Adrenal gland (tissue), 12 donors: ENCODE measurements around the gene TLX1. TPM values are rescaled to one million over a fixed set of nuclear protein-coding genes. Genes with fewer than 3 reads are reported as not detected.

ENCODE experiments used
- DNase-seq, 7 donors: peaks; one replicate each; pipeline ENCODE4 v3.0.0-alpha.2; 2019 to 2020
- H3K27ac ChIP-seq, 5 donors: fragments of 200-600 bp; sonication (generic) in 4 of 5; 1 replicate in 3 of 5; 2 replicates in 2 of 5; pipeline versions ENCODE4 v1.5.1 to v1.8.0; 2016 to 2020; ENCODE audit warnings: mild to moderate bottlenecking in 1 of 5
- H3K27me3 ChIP-seq: fragments of 200-600 bp; 2 replicates; pipeline ENCODE4 v1.8.0; 2021
- H3K36me3 ChIP-seq, 2 donors: fragments of 200-600 bp; replicated peaks in 1 of 2; 1 replicate in 1 of 2; 2 replicates in 1 of 2; pipeline versions ENCODE4 v1.5.1 to v1.8.0; 2018 to 2022
- H3K4me1 ChIP-seq, 2 donors: fragments of 200-600 bp; replicated peaks in 1 of 2; 1 replicate in 1 of 2; 2 replicates in 1 of 2; pipeline versions ENCODE4 v1.5.1 to v1.8.0; 2018 to 2021
- H3K4me3 ChIP-seq, 4 donors: fragments of 200-600 bp; sonication (generic) in 3 of 4; one replicate each; pipeline ENCODE4 v1.5.1; 2016 to 2018
- H3K9me3 ChIP-seq, 3 donors: fragments of 200-600 bp; sonication (generic) in 1 of 3; replicated peaks in 1 of 3; 1 replicate in 2 of 3; 2 replicates in 1 of 3; pipeline versions ENCODE4 v1.5.1 to v1.8.0; 2016 to 2021
- POLR2A ChIP-seq, 2 donors: fragments of 450-650 bp; IDR thresholded peaks; one replicate each; pipeline ENCODE4 v1.6.1; 2017; ENCODE audit warnings: antibody characterized with exemption in 2 of 2, mild to moderate bottlenecking in 2 of 2, moderate library complexity in 1 of 2
- WGBS, 4 donors: extraction: QIAGEN DNeasy Blood & Tissue Kit in 2 of 4; methylation state at CpG; one replicate each; pipeline versions ENCODE4 v1.1.5 to v1.1.7; 2013 to 2017; 5-methylcytosine and 5-hydroxymethylcytosine counted together
- intact Hi-C, 2 donors: fragments of 100-400 bp; cut with DNase I; formaldehyde crosslinking; loops; one replicate each; pipeline versions ENCODE4 v1.14.1 to v1.15.0; 2022 to 2023
- polyA plus RNA-seq, 3 donors: library from polyadenylated mRNA; stranded (reverse); fragments of 200-250 nt in 2 of 3; fragments of 350-450 nt in 1 of 3; fragmentation: Illumina TruSeq in 1 of 3; extraction: RNeasy Lipid Tissue Mini Kit (QIAGEN cat#74804) in 1 of 3; gene quantifications; one replicate each; pipeline ENCODE4 v1.2.3, GENCODE V29; 2013 to 2014
- total RNA-seq, 9 donors: library from RNA; depleted of rRNA in 4 of 9; stranded (reverse); fragments of >200 nt in 4 of 9; fragments of 120-200 nt in 1 of 9; fragmentation: NEBNext Ultra II Directional in 1 of 9; extraction: Animal tissue kit (Norgen Biotek cat#: 25700) in 1 of 9; gene quantifications; one replicate each; pipeline versions ENCODE4 v1.1.0 to v1.2.4, GENCODE V29; 2013 to 2023
- TF ChIP-seq, protein P1 (sequence below), 6 experiments: fragments of 450-650 bp in 4 of 6; fragments of 200-600 bp in 2 of 6; sonication (generic) in 1 of 6; IDR thresholded peaks; 1 replicate in 5 of 6; 2 replicates in 1 of 6; pipeline versions ENCODE4 v1.5.1 to v1.8.0; 2016 to 2021; ENCODE audit warnings: antibody characterized with exemption in 6 of 6, mild to moderate bottlenecking in 2 of 6, moderate library complexity in 1 of 6
- donor health status: healthy with polysubstance abuse.
- donor health status: Bipolar disorder and iron deficiency.
- donor health status: DM: yes; HTN: yes; CAD: no.
- donor health status: DM: no; HTN: no; CAD: no.
- donor health status: DM: no; HTN: no; CAD: no.
- donor health status: DM: yes; HTN: yes; CAD: no.

The TLX1 gene
- total and polyA plus RNA-seq, 12 donors, result not detected

DNA sequence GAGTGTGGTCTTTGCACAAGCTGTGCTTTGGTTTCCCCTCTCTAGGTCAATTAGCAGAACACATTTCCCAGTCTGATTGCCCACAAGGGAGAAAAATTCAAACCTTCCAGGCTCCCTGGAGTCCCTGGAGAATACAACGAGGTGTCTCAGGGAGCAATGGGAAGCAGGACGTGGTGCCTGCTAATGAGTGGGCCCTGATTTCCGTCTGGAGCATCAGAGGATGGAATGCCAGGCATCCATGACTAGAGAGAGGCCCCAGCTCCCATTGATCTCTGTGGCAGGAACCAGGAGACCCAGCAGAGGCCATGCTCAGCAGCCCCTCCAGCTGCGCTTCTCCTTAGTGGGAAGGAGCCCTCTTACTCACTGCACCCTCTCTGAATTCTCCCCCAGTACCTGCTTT lies 33.2 kb upstream of the TLX1 start:
- intact Hi-C loops, result loop anchor here (2.0 kb wide), 1 partner anchor 45 kb away; no protein-coding TSS in a partner anchor
- peaks cover 50% of the 10 kb centered on the region for H3K27me3 ChIP-seq

DNA sequence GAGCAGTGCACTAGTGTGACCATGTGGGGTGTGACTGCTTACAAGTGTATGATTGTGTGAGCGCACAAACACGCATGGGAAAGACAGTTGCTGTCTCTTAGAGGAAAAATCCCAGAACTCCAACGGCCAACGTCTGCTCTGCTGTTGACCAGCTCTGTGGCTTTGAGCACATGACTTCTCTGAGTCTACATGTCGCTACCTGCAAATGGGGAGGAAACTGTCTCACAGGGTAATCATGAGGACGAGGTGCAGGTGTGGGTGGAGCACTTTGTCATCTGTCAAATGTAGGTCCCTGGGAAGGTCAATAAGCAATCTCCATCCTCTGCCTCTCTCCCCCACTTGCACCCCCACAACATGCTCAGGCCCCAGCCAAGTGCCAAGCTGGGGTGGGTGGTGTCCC lies 31.2 kb upstream of the TLX1 start:
- Histone ChIP-seq H3K4me3 (no peak overlapping the region), H3K4me1 (no peaks in the 10 kb centered on the region), H3K36me3 (no peaks in the 10 kb centered on the region), H3K27ac (no peak overlapping the region), H3K9me3 (no peaks in the 10 kb centered on the region), H3K27me3 (peaks cover 34% of the 10 kb centered on the region)
- WGBS, 4 donors, result 60 to 65% (median 63%) methylated on average over 6 of the region's 6 CpGs
- intact Hi-C loops, result no loop called here
- TF ChIP-seq POLR2A (IDR thresholded peaks at IDR 0.05), result no peak
- TF ChIP-seq, protein P1, sequence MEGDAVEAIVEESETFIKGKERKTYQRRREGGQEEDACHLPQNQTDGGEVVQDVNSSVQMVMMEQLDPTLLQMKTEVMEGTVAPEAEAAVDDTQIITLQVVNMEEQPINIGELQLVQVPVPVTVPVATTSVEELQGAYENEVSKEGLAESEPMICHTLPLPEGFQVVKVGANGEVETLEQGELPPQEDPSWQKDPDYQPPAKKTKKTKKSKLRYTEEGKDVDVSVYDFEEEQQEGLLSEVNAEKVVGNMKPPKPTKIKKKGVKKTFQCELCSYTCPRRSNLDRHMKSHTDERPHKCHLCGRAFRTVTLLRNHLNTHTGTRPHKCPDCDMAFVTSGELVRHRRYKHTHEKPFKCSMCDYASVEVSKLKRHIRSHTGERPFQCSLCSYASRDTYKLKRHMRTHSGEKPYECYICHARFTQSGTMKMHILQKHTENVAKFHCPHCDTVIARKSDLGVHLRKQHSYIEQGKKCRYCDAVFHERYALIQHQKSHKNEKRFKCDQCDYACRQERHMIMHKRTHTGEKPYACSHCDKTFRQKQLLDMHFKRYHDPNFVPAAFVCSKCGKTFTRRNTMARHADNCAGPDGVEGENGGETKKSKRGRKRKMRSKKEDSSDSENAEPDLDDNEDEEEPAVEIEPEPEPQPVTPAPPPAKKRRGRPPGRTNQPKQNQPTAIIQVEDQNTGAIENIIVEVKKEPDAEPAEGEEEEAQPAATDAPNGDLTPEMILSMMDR (IDR thresholded peaks at IDR 0.05), result no peak
- no peak for DNase-seq

More for the DNA sequence above, 33.2 kb upstream of the TLX1 start:
- H3K27ac ChIP-seq, result no peak overlapping the region
- H3K4me3 ChIP-seq, result no peak overlapping the region
- no peak for TF ChIP-seq POLR2A (IDR thresholded peaks at IDR 0.05)
- no peaks in the 10 kb centered on the region for H3K4me1 ChIP-seq
- DNase-seq, result no peak
- H3K36me3 ChIP-seq, result no peaks in the 10 kb centered on the region
- no peaks in the 10 kb centered on the region for H3K9me3 ChIP-seq
- WGBS, 4 donors, result 52 to 70% (median 66%) methylated on average over 1 to 4 of the region's 4 CpGs

DNA sequence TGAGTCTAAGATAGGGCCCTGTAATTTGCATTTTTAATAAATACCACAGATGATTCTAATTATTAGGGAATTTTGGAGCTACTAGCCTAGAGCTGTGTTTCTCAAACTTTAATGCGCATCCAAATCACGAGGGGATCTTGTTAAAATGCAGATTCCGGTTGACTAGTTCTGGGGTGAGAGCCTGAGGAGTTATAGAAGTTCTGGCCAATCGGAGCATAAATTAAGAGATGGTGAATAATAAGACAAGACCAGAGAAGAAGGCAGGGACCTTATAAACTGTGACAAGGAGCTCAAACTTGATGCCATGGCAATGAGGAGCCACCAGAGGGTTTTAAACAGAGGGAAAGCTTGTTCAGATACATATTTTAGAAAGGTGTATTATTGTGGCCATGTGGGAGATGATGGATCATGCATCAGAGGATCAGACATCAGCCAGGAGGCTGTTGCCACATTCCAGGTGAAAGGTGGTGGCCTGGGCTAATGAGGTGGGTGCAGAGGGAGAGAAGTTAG lies 29.7 kb upstream of the TLX1 start:
- TF ChIP-seq POLR2A (IDR thresholded peaks at IDR 0.05), result no peak
- TF ChIP-seq, protein P1 (IDR thresholded peaks at IDR 0.05), result no peak
- DNase-seq, result no peak
- intact Hi-C loops, result no loop called here
- Histone ChIP-seq H3K9me3 (no peaks in the 10 kb centered on the region), H3K36me3 (no peaks in the 10 kb centered on the region), H3K4me3 (no peak overlapping the region), H3K4me1 (no peaks in the 10 kb centered on the region), H3K27ac (no peak overlapping the region), H3K27me3 (peaks cover 34% of the 10 kb centered on the region)
- WGBS, 4 donors, result 67 to 85% (median 75%) methylated on average over 4 of the region's 4 CpGs

DNA sequence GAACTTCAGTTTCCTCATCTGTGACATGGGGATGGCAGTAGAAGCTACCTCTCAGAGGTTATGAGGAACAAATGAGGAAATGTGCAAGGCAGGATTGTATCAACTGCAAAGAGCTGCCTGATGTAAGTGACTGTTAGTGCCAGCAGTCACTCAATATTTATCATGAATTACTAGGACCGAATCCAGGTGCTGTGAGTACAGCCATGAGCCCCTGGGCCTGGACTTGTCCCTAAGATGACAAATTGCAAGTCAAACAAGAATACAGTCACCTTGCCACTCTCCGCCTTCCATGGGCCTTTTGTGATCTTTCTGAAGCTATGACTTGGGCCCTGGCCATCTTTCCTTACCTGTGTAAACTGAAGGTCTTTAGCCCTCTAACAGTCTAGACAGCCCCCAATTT lies 27.7 kb upstream of the TLX1 start:
- DNase-seq, result no peak
- intact Hi-C loops, result no loop called here
- Histone ChIP-seq H3K4me3 (no peak overlapping the region), H3K27ac (no peak overlapping the region), H3K27me3 (peaks cover 23% of the 10 kb centered on the region), H3K4me1 (no peaks in the 10 kb centered on the region), H3K36me3 (no peaks in the 10 kb centered on the region), H3K9me3 (no peaks in the 10 kb centered on the region)
- 73 to 92% (median 77%) methylated on average over 2 of the region's 2 CpGs for WGBS, 4 donors
- TF ChIP-seq, protein P1 (IDR thresholded peaks at IDR 0.05), result no peak
- TF ChIP-seq POLR2A (IDR thresholded peaks at IDR 0.05), result no peak

DNA sequence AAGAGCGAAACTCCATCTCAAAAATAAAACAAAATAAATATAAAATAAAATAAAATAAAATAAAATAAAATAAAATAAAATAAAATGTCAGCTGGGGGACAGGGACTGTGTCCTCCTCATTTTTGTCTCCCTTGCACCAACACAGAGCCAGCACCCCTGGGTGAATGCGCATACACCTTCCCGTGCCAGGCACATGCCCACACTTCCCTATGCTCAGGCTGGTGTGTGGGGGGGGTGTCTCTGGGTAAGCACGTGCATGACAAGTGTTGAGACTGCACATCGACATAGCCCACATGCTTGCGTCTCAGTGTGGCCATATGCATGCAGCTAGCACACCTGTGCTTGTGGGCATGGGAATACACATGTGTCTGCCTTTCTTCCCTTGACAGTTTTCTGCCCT lies 24.7 kb upstream of the TLX1 start:
- 74 to 78% (median 76%) methylated on average over 6 of the region's 6 CpGs for WGBS, 4 donors
- peaks cover 6% of the 10 kb centered on the region for H3K27me3 ChIP-seq

More for the DNA sequence above, 24.7 kb upstream of the TLX1 start:
- intact Hi-C loops, result no loop called here
- H3K9me3 ChIP-seq, result no peaks in the 10 kb centered on the region
- DNase-seq, result no peak
- TF ChIP-seq, protein P1 (IDR thresholded peaks at IDR 0.05), result no peak
- TF ChIP-seq POLR2A (IDR thresholded peaks at IDR 0.05), result no peak
- no peaks in the 10 kb centered on the region for H3K36me3 ChIP-seq
- no peaks in the 10 kb centered on the region for H3K4me1 ChIP-seq
- no peak overlapping the region for H3K27ac ChIP-seq
- no peak overlapping the region for H3K4me3 ChIP-seq
